Neuronal stem cell (in vitro differentiated cells): ENCODE results near the gene ISOC2.
A peak's percentile ranks its signal among the peaks of the same experiment; 100 is the strongest.

Experiments
- DNase-seq: peaks from one replicate; pipeline ENCODE4 v3.0.0-alpha.2; 2013; ENCODE audit warnings: low spot score
- H2AFZ ChIP-seq: one replicate; pipeline ENCODE4 v1.6.1; 2013; ENCODE audit warnings: mild to moderate bottlenecking, low read length, inconsistent platforms
- H2AK5ac ChIP-seq: 2 replicates; pipeline ENCODE4 v1.6.1; 2013; ENCODE audit warnings: low read depth, mild to moderate bottlenecking, inconsistent platforms, low read length, moderate library complexity, mixed read lengths
- H2BK120ac ChIP-seq: 2 replicates; pipeline ENCODE4 v1.6.1; 2013; ENCODE audit warnings: low read depth, mild to moderate bottlenecking, inconsistent platforms, low read length, moderate library complexity, mixed read lengths
- H2BK12ac ChIP-seq: one replicate; pipeline ENCODE4 v1.6.1; 2013; ENCODE audit warnings: low read length, inconsistent platforms
- H2BK15ac ChIP-seq: 2 replicates; pipeline ENCODE4 v1.6.1; 2013; ENCODE audit warnings: mild to moderate bottlenecking, low read length, inconsistent platforms, mixed read lengths
- H2BK5ac ChIP-seq: one replicate; pipeline ENCODE4 v1.6.1; 2013; ENCODE audit warnings: inconsistent platforms, mild to moderate bottlenecking, low read length, moderate library complexity
- H3K14ac ChIP-seq: one replicate; pipeline ENCODE4 v1.6.1; 2013; ENCODE audit warnings: low read length, inconsistent platforms
- H3K18ac ChIP-seq: 2 replicates; pipeline ENCODE4 v1.6.1; 2013; ENCODE audit warnings: low read length, inconsistent platforms
- H3K23ac ChIP-seq: 2 replicates; pipeline ENCODE4 v1.6.1; 2013; ENCODE audit warnings: low read depth, mild to moderate bottlenecking, mixed read lengths, low read length, inconsistent platforms; ENCODE audit not compliant: poor library complexity
- H3K27ac ChIP-seq: replicated peaks from 3 replicates; pipeline ENCODE4 v1.5.1; 2013; ENCODE audit warnings: low read length, inconsistent platforms
- H3K27me3 ChIP-seq, 3 experiments: 2 replicates each; pipeline ENCODE4 v1.6.1; 2013; ENCODE audit warnings: low read length in 3 of 3, mild to moderate bottlenecking in 2 of 3, inconsistent platforms in 1 of 3, low read depth in 1 of 3, mixed read lengths in 1 of 3, moderate library complexity in 1 of 3; ENCODE audit not compliant: control insufficient read depth in 3 of 3, insufficient read depth in 3 of 3
- H3K36me3 ChIP-seq, 2 donors: replicated peaks in 1 of 2; 2 replicates each; pipeline ENCODE4 v1.6.1; 2013; ENCODE audit warnings: low read length in 2 of 2; ENCODE audit not compliant: control insufficient read depth in 2 of 2, insufficient read depth in 2 of 2
- H3K4ac ChIP-seq: 2 replicates; pipeline ENCODE4 v1.6.1; 2013; ENCODE audit warnings: inconsistent platforms, mild to moderate bottlenecking, low read length, moderate library complexity
- H3K4me1 ChIP-seq, 2 donors: 1 replicate in 1 of 2; 2 replicates in 1 of 2; pipeline ENCODE4 v1.6.1; 2013; ENCODE audit warnings: low read length in 2 of 2, low read depth in 1 of 2; ENCODE audit not compliant: control insufficient read depth in 2 of 2, insufficient read depth in 1 of 2
- H3K4me2 ChIP-seq: one replicate; pipeline ENCODE4 v1.6.1; 2013; ENCODE audit warnings: mild to moderate bottlenecking, low read length, inconsistent platforms; ENCODE audit not compliant: insufficient read depth, poor library complexity, severe bottlenecking
- H3K4me3 ChIP-seq, 2 donors: 2 replicates each; pipeline ENCODE4 v1.5.1; 2013; ENCODE audit warnings: low read length in 2 of 2, mild to moderate bottlenecking in 2 of 2, inconsistent platforms in 1 of 2, moderate library complexity in 1 of 2
- H3K79me1 ChIP-seq: one replicate; pipeline ENCODE4 v1.6.1; 2013; ENCODE audit warnings: low read depth, mild to moderate bottlenecking, inconsistent platforms, low read length, moderate library complexity
- H3K9ac ChIP-seq: one replicate; pipeline ENCODE4 v1.6.1; 2013; ENCODE audit warnings: mild to moderate bottlenecking, low read depth, low read length, inconsistent platforms; ENCODE audit not compliant: poor library complexity
- H3K9me3 ChIP-seq, 2 donors: replicated peaks in 1 of 2; 2 replicates each; pipeline versions ENCODE3 to v1.6.1; 2013; ENCODE audit warnings: low read length in 2 of 2, mild to moderate bottlenecking in 2 of 2, inconsistent platforms in 1 of 2, low read depth in 1 of 2, mixed read lengths in 1 of 2, moderate library complexity in 1 of 2; ENCODE audit not compliant: control insufficient read depth in 2 of 2, insufficient read depth in 1 of 2
- H4K8ac ChIP-seq: one replicate; pipeline ENCODE4 v1.6.1; 2013; ENCODE audit warnings: low read depth, mild to moderate bottlenecking, inconsistent platforms, low read length, moderate library complexity
- H4K91ac ChIP-seq: one replicate; pipeline ENCODE4 v1.6.1; 2013; ENCODE audit warnings: low read length, low read depth, mild to moderate bottlenecking, inconsistent platforms; ENCODE audit not compliant: poor library complexity
- WGBS, 2 donors: extraction: QIAGEN DNeasy Blood & Tissue Kit; methylation state at CpG; one replicate each; pipeline ENCODE4 v1.1.7; 2013; ENCODE audit warnings: missing lambda C conversion rate in 2 of 2, mixed read lengths in 1 of 2; ENCODE audit not compliant: insufficient read length in 2 of 2, insufficient replicate concordance in 1 of 2; ENCODE audit errors: extremely low coverage in 2 of 2; 5-methylcytosine and 5-hydroxymethylcytosine counted together

Gene ISOC2

GRCh38 chr19:55434356-55434919 is 27.0 kb downstream of the ISOC2 start:
- no peak overlapping the region for H3K18ac ChIP-seq
- H3K9me3 ChIP-seq = peaks cover 0 to 17% of the 10 kb centered on the region in 2 donors
- 100% methylated on average over 4 of the region's 4 CpGs; no CpG with 5 or more reads in 1 of the 2 donors for WGBS, 2 donors
- no peak overlapping the region for H2AFZ ChIP-seq
- H2BK5ac ChIP-seq = no peak overlapping the region
- H2AK5ac ChIP-seq = no peak overlapping the region
- no peak overlapping the region for H3K27ac ChIP-seq
- H3K23ac ChIP-seq = peak overlapping the region; percentile 93
- peaks cover 4% of the 10 kb centered on the region for H3K79me1 ChIP-seq
- DNase-seq = no peak
- no peak overlapping the region for H2BK120ac ChIP-seq
- peak overlapping the region; percentile 76 for H3K4ac ChIP-seq
- peak overlapping the region; percentile 92 for H4K8ac ChIP-seq
- peak overlapping the region; percentile 88 for H3K9ac ChIP-seq
- peak overlapping the region in 1 of 2 donors; percentile 71 for H3K4me3 ChIP-seq
- H4K91ac ChIP-seq = no peak overlapping the region
- H3K36me3 ChIP-seq = no peaks in the 10 kb centered on the region
- peak overlapping the region; percentile 47 for H3K14ac ChIP-seq
- H3K27me3 ChIP-seq = peaks cover 0 to 25% (median 13%) of the 10 kb centered on the region in 3 experiments
- no peaks in the 10 kb centered on the region for H3K4me1 ChIP-seq
- no peak overlapping the region for H3K4me2 ChIP-seq
- no peak overlapping the region for H2BK12ac ChIP-seq
- H2BK15ac ChIP-seq = no peak overlapping the region

GRCh38 chr19:55433292-55433691 is 28.1 kb downstream of the ISOC2 start:
- H3K27me3 ChIP-seq = peaks cover 0 to 13% (median 2%) of the 10 kb centered on the region in 3 experiments
- H3K4me3 ChIP-seq = no peak overlapping the region
- H3K14ac ChIP-seq = no peak overlapping the region
- H3K18ac ChIP-seq = no peak overlapping the region
- no peak overlapping the region for H4K8ac ChIP-seq
- H3K79me1 ChIP-seq = peaks cover 4% of the 10 kb centered on the region
- no peak overlapping the region for H2AFZ ChIP-seq
- H3K9me3 ChIP-seq = peaks cover 0 to 15% of the 10 kb centered on the region in 2 donors
- no peak overlapping the region for H3K27ac ChIP-seq
- no peak overlapping the region for H2AK5ac ChIP-seq
- no peak overlapping the region for H3K4ac ChIP-seq
- no peak overlapping the region for H2BK5ac ChIP-seq
- H3K4me1 ChIP-seq = no peaks in the 10 kb centered on the region
- no peak overlapping the region for H3K9ac ChIP-seq
- no peak overlapping the region for H2BK15ac ChIP-seq
- no peaks in the 10 kb centered on the region for H3K36me3 ChIP-seq
- H3K4me2 ChIP-seq = no peak overlapping the region
- H4K91ac ChIP-seq = no peak overlapping the region
- DNase-seq = no peak
- no CpG with 5 or more reads among the region's 48 CpGs for WGBS, 2 donors
- no peak overlapping the region for H3K23ac ChIP-seq
- H2BK12ac ChIP-seq = no peak overlapping the region
- H2BK120ac ChIP-seq = no peak overlapping the region

GRCh38 chr19:55432241-55432959 is 29.0 kb downstream of the ISOC2 start:
- H2BK15ac ChIP-seq = no peak overlapping the region
- H3K4me3 ChIP-seq = no peak overlapping the region
- H3K36me3 ChIP-seq = no peaks in the 10 kb centered on the region
- H2BK5ac ChIP-seq = no peak overlapping the region
- no peak overlapping the region for H3K27ac ChIP-seq
- H3K23ac ChIP-seq = no peak overlapping the region
- H2BK12ac ChIP-seq = no peak overlapping the region
- H4K8ac ChIP-seq = no peak overlapping the region
- no CpG with 5 or more reads among the region's 14 CpGs for WGBS, 2 donors
- H4K91ac ChIP-seq = no peak overlapping the region
- H3K9ac ChIP-seq = no peak overlapping the region
- no peak overlapping the region for H2AFZ ChIP-seq
- H3K14ac ChIP-seq = no peak overlapping the region
- no peaks in the 10 kb centered on the region for H3K4me1 ChIP-seq
- peaks cover 0 to 11% (median 0%) of the 10 kb centered on the region in 3 experiments for H3K27me3 ChIP-seq
- DNase-seq = no peak
- no peak overlapping the region for H2AK5ac ChIP-seq
- peaks cover 0 to 15% of the 10 kb centered on the region in 2 donors for H3K9me3 ChIP-seq
- H3K18ac ChIP-seq = no peak overlapping the region
- H3K4me2 ChIP-seq = no peak overlapping the region
- peaks cover 2% of the 10 kb centered on the region for H3K79me1 ChIP-seq
- no peak overlapping the region for H3K4ac ChIP-seq
- no peak overlapping the region for H2BK120ac ChIP-seq

- H3K27me3 ChIP-seq = peaks cover 0 to 11% (median 0%) of the 10 kb centered on the region in 3 experiments
Observed at GRCh38 chr19:55431183-55431582, 30.3 kb downstream of the ISOC2 start.

More at GRCh38 chr19:55431183-55431582, 30.3 kb downstream of the ISOC2 start:
- H3K4me3 ChIP-seq = no peak overlapping the region
- H2AK5ac ChIP-seq = no peak overlapping the region
- H4K91ac ChIP-seq = no peak overlapping the region
- no peak overlapping the region for H3K4me2 ChIP-seq
- no peak overlapping the region for H3K18ac ChIP-seq
- H3K27ac ChIP-seq = no peak overlapping the region
- no peaks in the 10 kb centered on the region for H3K36me3 ChIP-seq
- no peaks in the 10 kb centered on the region for H3K4me1 ChIP-seq
- H2BK120ac ChIP-seq = no peak overlapping the region
- peaks cover 2% of the 10 kb centered on the region for H3K79me1 ChIP-seq
- H2AFZ ChIP-seq = no peak overlapping the region
- H3K9me3 ChIP-seq = peaks cover 0 to 15% of the 10 kb centered on the region in 2 donors
- no peak overlapping the region for H3K23ac ChIP-seq
- no peak for DNase-seq
- no peak overlapping the region for H2BK12ac ChIP-seq
- H4K8ac ChIP-seq = no peak overlapping the region
- H3K4ac ChIP-seq = no peak overlapping the region
- no peak overlapping the region for H3K14ac ChIP-seq
- H3K9ac ChIP-seq = no peak overlapping the region
- WGBS, 2 donors = no CpG with 5 or more reads among the region's 1 CpG
- H2BK5ac ChIP-seq = no peak overlapping the region
- no peak overlapping the region for H2BK15ac ChIP-seq
